Jurkat, Clone E6-1 (cell line): Measurements from ENCODE around the gene HUNK.
A peak's percentile ranks its signal among the peaks of the same experiment; 100 is the strongest.
"Not testable (repeated sequence)": the region's sequence is repeated elsewhere in the genome, so short reads cannot be mapped to it uniquely, and the experiment has no call there.

ENCODE experiments used
- DNase-seq: peaks from one replicate; pipeline ENCODE4 v3.0.0-alpha.2; 2011; ENCODE audit warnings: low read depth, low spot score
- H3K4me3 ChIP-seq: 2 replicates; pipeline ENCODE4 v1.5.1; 2011; ENCODE audit warnings: mild to moderate bottlenecking, low read length, control low read depth, moderate library complexity

Gene HUNK

DNA sequence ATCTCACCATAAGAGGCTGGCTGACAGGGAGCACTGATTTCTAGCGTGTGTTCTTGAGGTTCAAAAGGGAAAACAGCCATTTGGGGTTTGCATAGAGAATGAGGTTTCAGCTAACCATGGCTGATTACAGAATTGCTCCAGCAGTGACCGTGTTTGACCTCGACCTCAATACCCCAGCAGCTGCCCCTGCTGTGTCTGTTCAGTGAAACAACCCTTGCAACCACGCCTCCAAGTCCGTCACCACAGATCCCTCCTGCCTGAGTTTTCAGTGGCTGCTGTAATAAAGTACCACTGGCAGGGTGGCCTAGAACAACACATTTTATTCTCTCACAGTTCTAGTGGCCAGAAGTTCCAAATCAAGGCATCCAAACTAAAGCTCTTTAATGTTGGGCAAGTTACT is 147.7 kb downstream of the HUNK start:
- H3K4me3 ChIP-seq, result no peak overlapping the region
- DNase-seq, result peak; percentile 21

- H3K4me3 ChIP-seq, result no peak overlapping the region
- DNase-seq, result no peak
Observed at GRCh38 chr21:32021319-32021994, 148.6 kb downstream of the HUNK start.

DNA sequence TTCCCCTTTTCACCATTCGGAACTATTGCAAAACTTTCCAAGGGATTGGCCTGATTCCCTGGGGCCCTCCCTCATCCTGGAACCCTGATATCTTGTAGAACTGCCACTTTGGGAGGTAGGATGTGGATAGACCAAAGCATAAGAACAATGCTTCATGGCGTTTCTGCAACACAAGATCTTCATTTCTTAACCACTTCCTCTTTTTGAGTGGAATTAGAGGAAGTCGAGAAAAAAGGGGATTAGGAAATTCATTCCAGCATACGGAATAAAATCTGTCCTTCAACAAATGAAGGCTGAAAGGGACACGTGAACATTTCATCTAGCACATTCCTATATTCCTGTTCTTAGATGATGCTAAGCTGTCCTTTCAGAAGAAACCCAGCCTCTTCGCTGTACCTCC is 149.3 kb downstream of the HUNK start:
- DNase-seq, result no peak

DNA sequence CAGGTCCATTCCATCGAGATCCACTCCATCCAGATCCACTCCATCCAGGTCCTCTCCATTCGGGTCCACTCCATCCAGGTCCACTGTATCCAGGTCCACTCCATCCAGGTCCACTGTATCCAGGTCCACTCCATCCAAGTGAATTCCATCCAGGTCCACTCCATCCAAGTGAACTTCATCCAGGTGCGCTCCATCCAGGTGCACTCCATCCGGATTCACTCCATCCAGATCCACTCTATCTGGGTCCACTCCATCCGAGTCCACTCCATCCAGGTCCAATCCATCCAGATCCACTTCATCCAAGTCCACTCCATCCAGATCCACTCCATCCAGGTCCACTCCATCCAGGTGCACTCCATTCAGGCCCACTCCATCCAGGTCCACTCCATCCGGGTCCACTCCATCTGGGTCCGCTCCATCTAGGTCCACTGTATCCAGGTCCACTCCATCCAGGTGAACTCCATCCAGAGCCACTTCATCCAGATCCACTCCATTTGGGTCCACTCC is 157.4 kb downstream of the HUNK start:
- H3K4me3 ChIP-seq, result no peak overlapping the region
- no peak for DNase-seq

More for the DNA sequence above, 149.3 kb downstream of the HUNK start:
- no peak overlapping the region for H3K4me3 ChIP-seq

DNA sequence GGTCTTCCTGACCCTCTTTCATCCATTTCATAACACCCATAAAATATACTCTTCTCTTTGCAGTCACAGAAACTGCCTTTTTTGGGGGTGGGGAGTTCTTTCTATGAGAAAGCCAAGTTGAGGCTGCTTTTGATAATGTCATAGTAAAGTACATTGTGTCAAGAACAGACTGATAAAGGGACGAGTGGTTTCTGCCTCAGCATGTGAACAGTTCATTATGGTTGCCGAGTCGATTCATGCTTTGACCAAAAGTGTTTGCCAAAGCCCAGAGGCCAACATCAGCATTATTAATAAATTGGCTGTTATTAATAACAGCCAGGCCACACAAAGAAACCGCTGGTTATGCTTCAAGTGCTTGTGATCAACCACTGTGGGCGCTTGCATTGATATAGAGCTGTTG is 162.0 kb downstream of the HUNK start:
- no peak overlapping the region for H3K4me3 ChIP-seq
- DNase-seq, result no peak

DNA sequence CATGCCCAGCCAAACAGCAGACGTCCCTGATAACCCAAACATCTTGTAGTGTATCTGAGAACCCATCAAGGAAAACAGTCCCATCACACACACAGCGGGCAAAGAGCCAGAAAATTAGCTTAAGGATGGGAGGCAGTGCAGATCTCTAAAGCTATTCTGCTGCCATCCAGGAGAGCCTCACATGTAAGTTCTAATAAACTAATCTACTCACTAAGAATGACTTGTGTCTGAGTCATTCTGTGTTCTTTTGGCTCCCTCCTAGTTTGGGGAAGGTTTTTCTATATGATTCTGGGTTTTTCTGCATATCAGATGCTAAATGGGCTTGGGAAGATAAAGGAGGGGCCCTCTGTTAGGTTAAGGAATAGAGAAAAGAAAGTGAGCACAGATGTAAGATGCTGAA is 162.8 kb downstream of the HUNK start:
- DNase-seq, result no peak
- H3K4me3 ChIP-seq, result no peak overlapping the region

DNA sequence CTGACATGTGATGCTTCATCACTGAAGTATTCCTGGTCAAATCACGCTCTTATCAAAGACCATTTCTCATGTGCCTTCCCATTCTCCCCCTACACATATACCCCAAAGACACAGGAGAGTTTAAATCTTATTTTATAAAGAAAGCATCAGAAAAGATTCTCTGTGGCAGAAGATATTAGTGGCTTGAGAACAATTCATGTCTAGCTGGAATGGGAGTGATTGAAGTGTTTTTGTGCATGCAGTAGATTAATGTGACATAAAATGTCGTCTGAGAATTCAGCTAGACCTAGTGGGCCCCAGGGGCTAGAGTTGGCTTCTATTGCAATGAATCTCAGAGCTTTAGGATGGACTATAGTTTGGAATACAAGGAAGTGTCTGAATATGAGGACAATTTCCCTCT is 163.9 kb downstream of the HUNK start:
- H3K4me3 ChIP-seq, result no peak overlapping the region
- no peak for DNase-seq

- not testable (repeated sequence) for DNase-seq, H3K4me3 ChIP-seq
Observed at GRCh38 chr21:32038751-32039150, 165.9 kb downstream of the HUNK start.

DNA sequence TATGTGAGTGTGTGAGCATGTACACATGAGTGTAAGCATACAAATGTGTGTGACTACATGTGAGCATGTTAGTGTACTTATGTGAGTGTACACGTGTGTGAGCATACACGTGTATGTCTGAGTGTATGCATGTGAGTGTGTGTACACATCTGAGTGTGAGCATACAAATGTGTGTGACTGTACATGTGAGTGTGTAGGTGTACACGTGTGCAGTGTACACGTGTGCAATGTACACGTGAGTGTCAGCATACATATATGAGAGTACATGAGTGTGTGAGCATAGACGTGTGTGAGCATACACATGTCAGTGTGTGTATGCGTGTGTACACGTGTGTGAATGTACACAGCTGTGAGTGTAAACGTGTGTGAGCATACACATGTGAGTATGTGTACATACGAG is 170.6 kb downstream of the HUNK start:
- no peak overlapping the region for H3K4me3 ChIP-seq
- DNase-seq, result no peak

DNA sequence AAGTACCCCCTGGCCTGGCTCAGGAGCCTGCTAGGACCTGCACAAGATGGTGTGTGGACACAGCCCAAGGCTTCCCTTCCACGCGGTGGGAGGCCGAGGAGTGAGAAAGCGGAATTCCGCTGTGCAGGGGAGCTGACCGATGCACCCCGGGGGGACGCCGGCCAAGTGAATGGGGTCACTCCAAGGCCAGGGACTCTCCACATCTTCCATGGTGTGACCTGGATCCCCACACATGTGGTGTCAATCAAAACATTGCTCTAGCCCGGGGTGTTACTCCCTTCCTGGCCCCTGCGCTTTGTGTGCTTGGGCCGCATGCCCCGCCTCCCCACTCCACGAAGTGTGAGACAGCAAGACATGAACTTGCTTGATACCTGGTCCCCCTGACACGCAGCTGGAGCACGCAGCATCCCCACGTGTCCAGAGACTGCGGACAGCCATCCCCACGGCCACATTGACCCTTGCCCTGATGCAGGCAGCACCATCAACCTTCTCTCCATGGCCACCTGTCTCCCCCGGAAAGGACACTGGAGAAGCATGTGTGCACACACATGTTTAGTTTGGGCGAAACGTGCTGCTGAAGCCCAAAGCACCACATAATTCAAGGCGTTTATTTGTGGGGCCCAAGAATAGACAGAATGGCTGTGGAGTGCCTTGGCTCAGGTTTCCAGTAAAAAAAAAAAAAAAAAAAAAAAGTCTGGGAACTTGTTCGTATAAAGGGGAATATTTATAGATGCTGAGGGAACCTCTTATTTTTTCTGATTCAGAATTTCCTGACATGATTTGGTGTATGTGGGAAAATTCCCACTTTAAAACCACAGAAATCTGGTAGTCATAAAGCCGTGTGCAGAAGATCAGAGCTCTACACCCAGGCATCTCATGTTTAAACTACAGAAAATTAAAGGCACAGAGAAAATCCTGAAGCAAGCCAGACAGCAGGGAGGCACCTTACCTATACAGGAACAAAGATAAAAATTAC is 171.7 kb downstream of the HUNK start:
- DNase-seq, result no peak
- no peak overlapping the region for H3K4me3 ChIP-seq

DNA sequence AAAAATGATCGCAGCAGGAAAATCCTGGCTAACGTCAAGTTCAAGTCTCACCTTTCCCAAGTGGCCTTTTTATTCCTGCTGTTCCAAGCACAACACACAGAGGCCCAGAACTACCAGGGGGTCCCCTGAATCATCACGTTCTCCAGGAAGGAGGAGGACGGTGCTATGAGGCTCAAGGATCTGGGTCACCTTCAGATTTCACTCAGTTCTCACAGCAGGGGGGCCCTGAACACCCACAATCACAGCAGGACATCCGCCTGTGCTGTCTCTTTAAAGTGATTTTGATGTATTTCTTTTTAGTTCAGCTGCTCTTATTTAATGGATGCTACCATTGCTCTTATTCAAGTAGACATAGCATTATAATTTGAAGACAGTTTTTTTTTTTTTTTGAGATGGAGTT is 173.4 kb downstream of the HUNK start:
- DNase-seq, result no peak

GRCh38 chr21:32048353-32048752 is 175.5 kb downstream of the HUNK start:
- DNase-seq, result peak; percentile 70
- no peak overlapping the region for H3K4me3 ChIP-seq

More for the DNA sequence above, 173.4 kb downstream of the HUNK start:
- H3K4me3 ChIP-seq, result no peak overlapping the region
